ENCODE measurements around the gene LHX4. TPM values are rescaled to one million over a fixed set of nuclear protein-coding genes. Genes with fewer than 3 reads are reported as not detected.

Gene LHX4
- under 1 TPM in 3 of 6 donors, not detected in 3; 0.03 to 0.12 (median 0.12) TPM for total RNA-seq
- polyA plus RNA-seq = under 1 TPM; 0.04 to 0.19 TPM

DNA sequence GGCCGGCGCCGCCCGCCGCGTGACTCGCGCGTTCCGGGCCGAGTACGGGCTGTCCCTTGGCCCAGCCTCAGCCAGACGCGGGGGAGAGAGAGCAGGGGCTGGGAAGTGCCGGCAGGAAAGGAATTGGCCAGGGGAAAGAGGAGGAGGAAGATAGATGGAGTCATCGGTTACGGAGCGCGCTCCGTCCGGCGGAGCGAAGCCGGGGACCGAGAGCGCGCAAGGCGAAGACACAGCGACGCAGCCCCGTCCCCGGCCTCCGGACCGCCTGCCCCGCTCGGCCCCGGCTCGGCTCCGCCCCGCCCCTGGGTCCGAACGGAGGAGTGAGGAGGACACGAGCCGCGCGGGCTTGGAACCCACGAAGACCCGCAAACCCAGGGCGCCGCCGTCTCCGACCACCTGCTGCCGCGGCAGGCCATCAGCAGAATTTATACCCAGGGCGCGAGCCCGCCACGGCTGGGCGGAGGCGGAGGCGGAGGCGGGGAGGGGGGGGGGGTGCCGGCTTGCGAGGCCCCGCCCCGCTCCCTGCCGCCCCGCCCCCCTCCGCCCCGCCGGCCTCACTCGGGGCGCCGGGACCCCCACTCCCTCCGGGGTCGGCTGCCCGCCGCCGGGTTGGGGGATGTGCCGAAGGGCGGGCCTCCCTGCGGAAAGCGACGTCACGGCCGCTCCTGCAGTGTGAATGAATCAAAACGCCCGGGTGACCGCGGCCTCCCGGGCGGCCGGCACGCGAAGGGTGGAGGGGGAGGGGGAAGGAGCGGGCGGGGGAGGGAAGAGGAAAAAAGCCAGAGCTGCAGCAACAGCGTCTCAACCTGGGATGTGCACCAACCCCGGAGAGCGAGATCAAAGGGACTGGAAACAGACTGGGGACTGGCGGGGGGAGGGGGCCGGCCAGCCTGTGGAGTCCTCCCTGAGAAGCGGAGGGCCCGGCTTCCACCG is at the start of gene LHX4:
Gene LHX4, plus strand, starts transcription at position 782 of the 933 bp plus-strand sequence. CDS start 266 bp downstream, outside the sequence.
- FAIRE-seq (no peak), DNase-seq (peak in 2 of 6 donors; percentile 72 to 80)

DNA sequence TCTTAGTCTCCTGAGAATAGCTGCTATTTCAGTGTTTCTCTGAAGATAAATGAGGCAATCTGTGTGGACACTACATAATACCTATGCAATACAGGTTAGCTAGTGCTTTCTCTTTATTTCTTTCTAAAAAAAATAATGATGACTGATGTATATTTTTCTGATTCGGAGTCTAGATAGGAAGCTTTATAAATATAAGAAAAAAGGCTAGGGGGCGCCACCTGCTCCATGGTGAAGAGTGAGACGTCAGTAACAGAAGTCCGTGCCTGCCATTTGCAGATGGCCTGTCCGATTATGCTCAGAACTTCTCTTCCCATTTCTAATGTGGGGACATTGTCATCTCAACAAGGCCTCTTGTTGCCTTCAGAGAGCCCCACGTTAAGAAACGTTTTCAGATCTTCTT is 49.0 kb upstream of the LHX4 start:
- WGBS, 2 donors = 78 to 81% methylated on average over 7 of the region's 7 CpGs
- FAIRE-seq = no peak

More for the DNA sequence above, at the start of gene LHX4:
- Histone ChIP-seq H3K9me3 (no peaks in the 10 kb centered on the region), H3K4me3 (peak within 1 kb of the TSS; percentile 29 to 66 (median 46)), H3K27me3 (peaks cover 0 to 71% (median 19%) of the 10 kb centered on the region in 4 donors), H3K27ac (no peak within 1 kb of the TSS), H3K36me3 (no peaks in the 10 kb centered on the region), H3K4me1 (peaks cover 11 to 18% (median 11%) of the 10 kb centered on the region in 3 donors)
- intact Hi-C loops (cut with DNase I) = no loop called here
- 1% methylated on average over 75 to 104 of the region's 105 CpGs for WGBS, 2 donors
- TF ChIP-seq, protein P1, sequence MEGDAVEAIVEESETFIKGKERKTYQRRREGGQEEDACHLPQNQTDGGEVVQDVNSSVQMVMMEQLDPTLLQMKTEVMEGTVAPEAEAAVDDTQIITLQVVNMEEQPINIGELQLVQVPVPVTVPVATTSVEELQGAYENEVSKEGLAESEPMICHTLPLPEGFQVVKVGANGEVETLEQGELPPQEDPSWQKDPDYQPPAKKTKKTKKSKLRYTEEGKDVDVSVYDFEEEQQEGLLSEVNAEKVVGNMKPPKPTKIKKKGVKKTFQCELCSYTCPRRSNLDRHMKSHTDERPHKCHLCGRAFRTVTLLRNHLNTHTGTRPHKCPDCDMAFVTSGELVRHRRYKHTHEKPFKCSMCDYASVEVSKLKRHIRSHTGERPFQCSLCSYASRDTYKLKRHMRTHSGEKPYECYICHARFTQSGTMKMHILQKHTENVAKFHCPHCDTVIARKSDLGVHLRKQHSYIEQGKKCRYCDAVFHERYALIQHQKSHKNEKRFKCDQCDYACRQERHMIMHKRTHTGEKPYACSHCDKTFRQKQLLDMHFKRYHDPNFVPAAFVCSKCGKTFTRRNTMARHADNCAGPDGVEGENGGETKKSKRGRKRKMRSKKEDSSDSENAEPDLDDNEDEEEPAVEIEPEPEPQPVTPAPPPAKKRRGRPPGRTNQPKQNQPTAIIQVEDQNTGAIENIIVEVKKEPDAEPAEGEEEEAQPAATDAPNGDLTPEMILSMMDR (IDR thresholded peaks at IDR 0.05) = no peak
- peak; percentile 39 to 69 (median 54) for ATAC-seq

DNA sequence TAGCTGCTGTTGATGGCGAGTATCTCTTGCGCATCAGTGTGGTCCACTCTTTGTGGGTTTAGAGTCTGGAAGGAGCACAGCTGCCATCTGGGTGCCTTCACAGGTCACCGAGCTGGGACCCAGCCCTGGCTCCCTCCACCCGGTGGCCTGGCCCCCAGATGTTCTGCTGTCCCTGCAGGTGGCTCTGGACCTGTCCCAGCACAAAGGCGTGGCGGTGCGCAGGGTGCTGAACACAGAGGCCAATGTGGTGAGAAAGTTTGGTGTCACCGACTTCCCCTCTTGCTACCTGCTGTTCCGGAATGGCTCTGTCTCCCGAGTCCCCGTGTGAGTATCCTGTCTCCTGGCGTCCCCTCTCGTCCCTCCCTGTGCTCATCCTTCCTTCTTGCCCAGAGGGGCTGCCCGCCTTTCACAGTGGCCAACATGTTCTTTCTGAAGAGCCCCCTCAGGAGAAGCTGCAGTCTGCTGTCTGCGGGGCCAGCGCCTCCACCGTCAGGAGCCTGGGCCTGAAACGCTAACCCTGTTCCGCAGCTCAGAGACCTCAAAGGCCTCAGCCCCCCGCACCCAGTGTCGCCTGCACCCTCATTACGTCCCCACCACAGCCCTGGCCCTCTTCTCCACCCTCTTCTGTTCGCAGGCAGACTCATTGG is 47.9 kb upstream of the LHX4 start:
- intact Hi-C loops (cut with DNase I) = no loop called here
- Histone ChIP-seq H3K4me3 (no peak overlapping the region), H3K9me3 (no peaks in the 10 kb centered on the region), H3K36me3 (peaks cover 0 to 71% (median 7%) of the 10 kb centered on the region in 3 donors), H3K27ac (no peak overlapping the region), H3K27me3 (no peaks in the 10 kb centered on the region), H3K4me1 (no peaks in the 10 kb centered on the region)
- DNase-seq (peak in 1 of 6 donors; percentile 50), FAIRE-seq (no peak), ATAC-seq (no peak)
- TF ChIP-seq, protein P1 (IDR thresholded peaks at IDR 0.05) = no peak
- WGBS, 2 donors = 91 to 92% methylated on average over 23 of the region's 23 CpGs

More for the DNA sequence above, 49.0 kb upstream of the LHX4 start:
- peaks cover 0 to 60% (median 6%) of the 10 kb centered on the region in 3 donors for H3K36me3 ChIP-seq
- intact Hi-C loops (cut with DNase I) = no loop called here
- no peaks in the 10 kb centered on the region for H3K27me3 ChIP-seq
- DNase-seq (peak in 1 of 6 donors; percentile 22), ATAC-seq (no peak)
- H3K4me3 ChIP-seq = no peak overlapping the region
- no peak overlapping the region for H3K27ac ChIP-seq
- TF ChIP-seq, protein P1 (IDR thresholded peaks at IDR 0.05) = no peak
- H3K9me3 ChIP-seq = no peaks in the 10 kb centered on the region
- no peaks in the 10 kb centered on the region for H3K4me1 ChIP-seq

DNA sequence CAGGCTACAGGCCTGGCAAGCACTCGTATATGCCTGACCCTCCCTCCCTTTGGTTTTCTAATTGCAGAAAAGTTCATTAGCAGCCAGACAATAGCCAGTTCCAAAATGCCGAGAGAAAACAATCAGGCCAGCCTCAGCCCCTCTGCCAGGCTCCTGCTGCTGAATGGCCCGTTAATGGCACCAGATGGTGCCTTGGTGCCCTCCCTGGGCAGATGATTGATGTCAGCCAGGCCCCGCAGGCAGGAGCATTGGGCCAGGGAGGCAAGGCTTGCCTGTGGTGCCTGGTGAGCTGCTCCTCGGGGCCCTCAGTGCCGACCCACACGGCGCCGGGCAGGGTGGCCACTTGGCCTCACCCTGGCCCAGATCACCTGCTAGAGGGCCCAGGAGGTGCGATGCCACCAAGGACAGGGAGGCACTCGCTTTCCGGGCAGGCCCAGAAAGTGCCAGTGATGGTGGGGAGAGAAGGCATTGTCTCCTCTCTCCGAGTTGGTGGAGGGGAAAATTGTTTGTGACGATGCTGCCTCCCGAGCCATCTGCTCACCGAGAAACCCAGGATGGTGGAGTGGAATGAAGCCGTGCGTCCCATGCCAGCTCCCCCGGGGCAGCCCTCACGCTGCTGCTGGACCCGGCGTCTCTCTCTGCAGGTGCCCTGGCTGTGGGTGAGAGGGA is 47.3 kb upstream of the LHX4 start:
- TF ChIP-seq, protein P1 (IDR thresholded peaks at IDR 0.05) = no peak
- Histone ChIP-seq H3K4me1 (no peaks in the 10 kb centered on the region), H3K36me3 (peaks cover 0 to 78% (median 7%) of the 10 kb centered on the region in 3 donors), H3K27ac (no peak overlapping the region), H3K27me3 (no peaks in the 10 kb centered on the region), H3K4me3 (no peak overlapping the region), H3K9me3 (no peaks in the 10 kb centered on the region)
- FAIRE-seq = no peak
- 87 to 88% methylated on average over 22 of the region's 22 CpGs for WGBS, 2 donors
- DNase-seq = peak in 1 of 6 donors; percentile 41
- intact Hi-C loops (cut with DNase I) = no loop called here
- no peak for ATAC-seq
